HG03439 (cell line): ENCODE results near the gene PLSCR1.
"Not testable (repeated sequence)": the region's sequence is repeated elsewhere in the genome, so short reads cannot be mapped to it uniquely, and the experiment has no call there.

Source experiments
- ATAC-seq: cut with Tn5 transposase; IDR thresholded peaks from one replicate; pipeline ENCODE4 v1.9.1; 2021; ENCODE audit warnings: mild to moderate bottlenecking, moderate library complexity; ENCODE audit not compliant: unreplicated experiment

Gene PLSCR1

DNA sequence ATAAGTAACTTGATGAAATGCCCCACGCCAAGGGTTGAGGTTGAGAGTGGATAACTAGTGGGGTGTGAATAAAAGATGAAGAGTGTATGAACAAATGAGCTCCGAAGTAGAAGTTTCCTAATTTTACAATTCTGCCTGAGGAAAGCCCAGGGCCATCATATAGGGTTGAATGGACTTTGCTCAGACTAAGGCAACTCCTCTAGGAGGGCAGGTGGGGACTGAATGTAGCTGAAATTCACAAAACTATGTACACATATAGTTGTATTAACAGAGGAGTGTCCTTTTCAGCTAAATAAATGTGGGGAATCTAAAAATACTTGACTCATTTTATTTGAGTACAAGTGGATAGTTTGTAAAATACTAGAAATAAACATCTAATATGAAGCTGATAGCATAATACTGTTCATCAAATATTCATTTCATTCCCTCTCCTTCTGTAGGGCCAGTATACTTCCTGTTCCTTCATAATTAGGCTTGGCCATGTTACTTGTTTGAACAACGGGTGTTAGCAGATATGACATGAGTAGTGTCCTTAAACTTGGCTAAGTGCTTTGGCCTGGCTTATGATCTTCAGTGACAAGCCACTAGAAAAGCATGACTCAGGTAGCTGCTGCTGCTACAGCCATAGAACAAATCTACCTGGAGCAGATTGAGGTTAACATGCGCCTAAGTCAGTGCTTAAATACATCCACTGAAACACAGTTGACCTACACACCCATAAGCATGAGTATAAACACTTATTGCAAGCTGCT lies 26.5 kb downstream of the PLSCR1 start:
- ATAC-seq = no peak

DNA sequence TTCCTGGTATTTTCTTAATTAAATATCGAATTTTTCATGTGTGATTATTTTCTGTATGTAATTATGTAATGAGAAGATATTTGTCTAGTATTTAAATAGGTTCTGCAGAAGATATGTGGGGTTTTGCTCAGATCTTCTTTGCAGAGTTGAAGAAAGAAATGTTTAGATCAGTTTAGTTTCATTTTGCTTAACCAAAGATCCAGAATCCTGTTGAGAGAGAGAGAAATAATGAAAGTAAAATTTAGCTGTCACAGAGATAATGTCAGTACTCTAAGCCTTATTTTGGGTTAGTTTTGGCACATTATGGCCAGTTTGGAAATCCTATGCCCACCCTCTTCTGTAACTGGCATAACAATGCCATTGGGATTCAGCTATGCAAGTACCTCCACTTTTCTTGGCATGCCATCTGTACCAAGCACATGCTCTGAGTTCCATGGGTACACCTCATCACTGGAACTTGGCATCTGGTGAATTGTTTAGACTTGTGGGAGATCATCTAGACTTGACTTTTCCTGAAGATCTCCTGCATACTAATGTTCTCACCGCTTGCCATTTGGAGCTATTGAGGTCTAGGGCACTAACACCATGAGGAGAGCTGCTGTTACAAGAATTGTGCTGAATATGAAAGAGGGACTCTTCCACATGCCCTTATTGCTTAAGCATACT lies 30.9 kb downstream of the PLSCR1 start:
- ATAC-seq = no peak

DNA sequence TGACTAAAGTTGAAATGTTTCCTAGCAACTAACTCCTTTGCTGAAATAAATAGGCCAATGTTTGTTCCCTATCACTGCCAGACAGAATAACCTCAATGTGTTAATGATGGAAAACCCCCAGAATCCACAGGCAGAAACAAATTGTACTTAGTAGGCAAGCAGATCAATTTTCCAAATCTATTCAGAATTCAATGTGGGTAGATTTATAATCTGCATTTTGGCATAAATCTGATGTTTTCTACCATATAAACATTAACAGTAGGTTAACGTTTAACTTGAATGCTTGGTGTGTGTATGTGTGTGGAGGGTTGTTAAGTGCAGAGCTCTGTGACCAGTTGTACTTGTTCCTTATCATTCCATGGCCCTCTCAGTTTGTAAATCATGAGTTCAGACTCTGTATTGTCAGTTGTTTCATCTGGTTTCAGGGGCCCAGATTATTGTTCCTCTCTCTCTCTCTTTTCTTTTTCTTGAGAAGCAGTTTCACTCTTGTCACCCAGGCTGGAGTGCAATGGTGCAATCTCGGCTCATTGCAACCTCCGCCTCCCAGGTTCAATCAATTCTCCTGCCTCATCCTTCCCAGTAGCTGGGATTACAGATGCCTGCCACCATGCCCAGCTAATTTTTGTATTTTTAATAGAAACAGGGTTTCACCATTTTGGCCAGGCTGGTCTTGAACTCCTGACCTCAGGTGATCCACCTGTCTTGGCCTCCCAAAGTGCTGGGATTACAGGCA lies 32.8 kb downstream of the PLSCR1 start:
- no peak for ATAC-seq

- ATAC-seq = no peak
Observed at GRCh38 chr3:146507331-146508120, 36.9 kb downstream of the PLSCR1 start.

- no peak for ATAC-seq
Observed at GRCh38 chr3:146505516-146505915, 38.9 kb downstream of the PLSCR1 start.

GRCh38 chr3:146504498-146505197 lies 39.8 kb downstream of the PLSCR1 start:
- ATAC-seq = no peak

GRCh38 chr3:146503461-146504202 lies 40.8 kb downstream of the PLSCR1 start:
- ATAC-seq = peak; percentile 96

DNA sequence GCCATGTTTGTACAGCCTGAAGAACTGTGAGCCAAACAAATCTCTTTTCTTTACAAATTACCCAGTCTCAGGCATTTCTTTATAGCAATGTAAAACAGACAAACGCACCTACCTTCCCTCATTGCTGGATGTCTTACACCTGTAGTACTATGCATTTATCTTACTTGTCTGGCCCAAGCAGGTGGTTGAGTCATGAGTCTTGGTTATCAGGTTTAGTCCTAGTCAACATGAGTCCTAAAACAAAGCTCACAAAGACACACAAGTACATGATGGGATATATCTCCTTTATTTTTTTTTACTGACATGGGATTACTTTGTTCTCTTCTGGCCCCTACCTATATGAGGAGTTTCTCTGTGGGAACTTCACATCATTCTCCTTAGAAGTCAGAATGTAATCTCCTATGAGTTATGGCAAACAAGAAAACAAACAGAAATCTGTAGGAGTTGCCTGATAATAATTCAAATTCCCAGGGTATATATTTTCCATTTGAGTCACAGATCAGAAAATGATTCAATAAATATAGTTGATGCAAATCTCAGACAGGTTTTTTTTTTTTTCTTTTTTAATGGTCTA lies 41.4 kb downstream of the PLSCR1 start:
- no peak for ATAC-seq

DNA sequence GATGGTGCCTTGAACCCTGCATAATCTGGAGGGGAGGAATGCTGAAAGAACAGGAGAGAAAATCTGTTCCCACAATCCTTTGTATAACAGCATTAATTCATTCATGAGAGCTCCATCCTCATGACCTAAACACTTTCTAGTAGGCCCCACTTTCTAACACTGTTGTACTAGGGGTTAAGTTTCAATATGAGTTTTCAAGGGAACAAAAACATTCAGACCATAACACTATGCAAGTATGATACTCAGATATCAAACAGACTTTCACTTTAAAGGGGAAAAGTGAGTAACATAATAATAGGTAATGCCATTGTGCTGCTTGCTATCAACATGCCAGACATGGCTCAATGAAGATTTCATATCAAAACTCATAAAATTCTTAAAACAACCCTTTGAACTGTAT lies 42.7 kb downstream of the PLSCR1 start:
- no peak for ATAC-seq

DNA sequence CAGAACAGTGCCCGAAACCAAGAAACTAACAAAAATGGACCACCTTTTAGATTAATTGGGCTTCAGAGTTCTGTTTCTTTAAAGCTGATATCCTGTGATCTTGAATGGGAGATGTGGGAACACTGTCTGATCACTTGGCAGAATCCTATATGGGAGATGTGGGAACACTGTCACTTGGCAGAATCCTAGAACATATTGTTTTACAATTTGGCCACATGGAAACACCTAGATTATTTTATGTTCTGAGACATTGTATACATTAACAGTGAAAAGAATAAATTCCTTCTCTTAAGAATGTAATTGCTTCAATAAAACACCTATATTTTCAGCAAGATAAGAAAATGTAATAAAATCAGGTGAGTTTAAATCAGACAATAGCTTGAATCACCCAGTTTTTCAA lies 44.7 kb downstream of the PLSCR1 start:
- ATAC-seq = no peak

- ATAC-seq = no peak
Observed at GRCh38 chr3:146498002-146498736, 46.2 kb downstream of the PLSCR1 start.

DNA sequence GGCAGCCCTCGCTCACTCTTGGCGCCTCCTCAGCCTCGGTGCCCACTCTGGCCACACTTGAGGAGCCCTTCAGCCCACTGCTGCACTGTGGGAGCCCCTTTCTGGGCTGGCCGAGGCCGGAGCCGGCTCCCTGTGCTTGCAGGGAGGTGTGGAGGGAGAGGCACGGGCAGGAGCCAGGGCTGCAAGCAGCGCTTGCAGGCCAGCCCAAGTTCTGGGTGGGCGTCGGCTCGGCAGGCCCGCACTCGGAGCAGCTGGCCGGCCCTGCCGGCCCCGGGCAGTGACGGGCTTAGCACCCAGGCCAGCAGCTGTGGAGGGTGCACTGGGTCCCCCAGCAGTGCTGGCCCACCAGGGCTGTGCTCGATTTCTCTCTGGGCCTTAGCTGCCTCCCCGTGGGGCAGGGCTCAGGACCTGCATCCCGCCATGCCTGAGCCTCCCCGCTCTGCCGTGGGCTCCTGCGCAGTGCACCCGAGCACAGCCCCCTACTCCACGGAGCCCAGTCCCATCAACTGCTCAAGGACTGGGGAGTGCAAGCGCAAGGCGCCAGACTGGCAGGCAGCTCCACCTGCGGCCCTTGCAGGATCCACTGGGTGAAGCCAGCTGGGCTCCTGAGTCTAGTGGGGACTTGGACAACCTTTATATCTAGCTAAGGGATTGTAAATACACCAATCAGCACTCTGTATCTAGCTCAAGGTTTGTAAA lies 47.1 kb downstream of the PLSCR1 start:
- not testable (repeated sequence) for ATAC-seq

- no peak for ATAC-seq
Observed at GRCh38 chr3:146496726-146497125, 47.7 kb downstream of the PLSCR1 start.

DNA sequence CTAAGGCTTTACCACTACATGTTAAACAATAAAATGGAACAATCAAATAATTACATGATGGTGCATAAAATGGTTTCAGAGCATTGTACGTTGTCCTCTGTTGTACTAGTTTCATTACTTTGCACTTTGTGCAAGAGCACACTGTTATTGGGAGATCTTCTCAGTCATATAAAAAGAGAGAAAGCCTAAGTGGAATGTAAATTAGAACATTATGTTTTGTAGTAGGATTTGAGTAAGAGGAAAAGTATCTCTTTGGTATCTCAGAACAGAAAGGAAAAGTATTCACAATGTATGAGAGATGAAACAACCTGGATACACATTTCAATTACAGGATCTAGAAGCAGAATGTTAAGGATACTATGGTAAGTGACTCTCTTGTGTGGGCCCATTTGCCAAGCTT lies 48.2 kb downstream of the PLSCR1 start:
- ATAC-seq = no peak

DNA sequence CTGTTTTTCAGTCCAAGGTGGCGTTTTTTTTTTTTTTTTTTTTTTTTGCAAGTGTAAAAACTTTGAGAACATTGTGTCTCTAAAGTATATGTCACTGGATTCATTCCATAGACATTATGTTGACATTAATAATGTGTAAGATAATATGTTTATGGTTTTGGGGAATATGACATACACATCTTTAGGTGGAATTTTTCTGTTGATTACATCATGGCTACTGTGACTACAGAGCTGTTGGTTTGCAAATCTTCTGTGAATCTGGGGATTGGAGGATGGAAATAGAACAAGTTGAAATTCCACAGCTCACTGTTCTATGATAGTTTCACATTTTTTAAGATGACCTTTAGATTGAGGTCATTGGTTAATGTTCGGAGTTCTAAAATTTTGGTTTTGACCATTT lies 50.6 kb downstream of the PLSCR1 start:
- no peak for ATAC-seq

GRCh38 chr3:146493221-146493620 lies 51.2 kb downstream of the PLSCR1 start:
- no peak for ATAC-seq

- no peak for ATAC-seq
Observed at GRCh38 chr3:146491303-146491702, 53.1 kb downstream of the PLSCR1 start.

DNA sequence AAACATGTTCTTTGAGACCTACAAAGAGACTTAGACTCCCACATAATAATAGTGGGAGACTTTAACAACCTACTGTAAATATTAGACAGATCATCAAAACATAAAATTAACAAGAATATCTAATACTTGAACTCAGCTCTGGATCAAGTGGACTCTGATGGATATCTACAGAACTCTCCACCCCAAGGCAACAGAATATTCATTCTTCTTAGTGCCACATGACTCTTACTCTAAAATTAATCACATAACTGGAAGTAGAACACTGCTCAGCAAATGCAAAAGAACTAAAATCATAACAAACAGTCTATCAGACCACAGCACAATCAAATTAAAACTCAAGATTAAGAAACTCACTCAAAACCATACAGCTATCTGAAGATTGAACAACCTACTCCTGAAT lies 59.1 kb downstream of the PLSCR1 start:
- ATAC-seq = no peak
